Measurements from ENCODE around the gene C3. TPM values are rescaled to one million over a fixed set of nuclear protein-coding genes. Genes with fewer than 3 reads are reported as not detected.
"Not testable (repeated sequence)": the region's sequence is repeated elsewhere in the genome, so short reads cannot be mapped to it uniquely, and the experiment has no call there.

The C3 gene
- total RNA-seq, 1 donor from 2014 or later: not detected

GRCh38 chr19:6668691-6669090, 51.8 kb downstream of the C3 start:
- peaks cover 9% of the 10 kb centered on the region for H3K9me3 Mint-ChIP-seq (ENCODE audit: unreplicated experiment)

GRCh38 chr19:6667114-6667627, 53.3 kb downstream of the C3 start:
- DNase-seq (ENCODE audit: low spot score): no peak
- peaks cover 10% of the 10 kb centered on the region for H3K36me3 Mint-ChIP-seq (ENCODE audit: low read depth, unreplicated experiment)
- H3K9me3 Mint-ChIP-seq (ENCODE audit: unreplicated experiment): peaks cover 8% of the 10 kb centered on the region
- no peak overlapping the region for H3K4me3 Mint-ChIP-seq (ENCODE audit: unreplicated experiment)
- no peaks in the 10 kb centered on the region for H3K4me1 Mint-ChIP-seq (ENCODE audit: unreplicated experiment)
- no peak overlapping the region for H3K27ac Mint-ChIP-seq (ENCODE audit: unreplicated experiment)
- TF ChIP-seq, protein P1, sequence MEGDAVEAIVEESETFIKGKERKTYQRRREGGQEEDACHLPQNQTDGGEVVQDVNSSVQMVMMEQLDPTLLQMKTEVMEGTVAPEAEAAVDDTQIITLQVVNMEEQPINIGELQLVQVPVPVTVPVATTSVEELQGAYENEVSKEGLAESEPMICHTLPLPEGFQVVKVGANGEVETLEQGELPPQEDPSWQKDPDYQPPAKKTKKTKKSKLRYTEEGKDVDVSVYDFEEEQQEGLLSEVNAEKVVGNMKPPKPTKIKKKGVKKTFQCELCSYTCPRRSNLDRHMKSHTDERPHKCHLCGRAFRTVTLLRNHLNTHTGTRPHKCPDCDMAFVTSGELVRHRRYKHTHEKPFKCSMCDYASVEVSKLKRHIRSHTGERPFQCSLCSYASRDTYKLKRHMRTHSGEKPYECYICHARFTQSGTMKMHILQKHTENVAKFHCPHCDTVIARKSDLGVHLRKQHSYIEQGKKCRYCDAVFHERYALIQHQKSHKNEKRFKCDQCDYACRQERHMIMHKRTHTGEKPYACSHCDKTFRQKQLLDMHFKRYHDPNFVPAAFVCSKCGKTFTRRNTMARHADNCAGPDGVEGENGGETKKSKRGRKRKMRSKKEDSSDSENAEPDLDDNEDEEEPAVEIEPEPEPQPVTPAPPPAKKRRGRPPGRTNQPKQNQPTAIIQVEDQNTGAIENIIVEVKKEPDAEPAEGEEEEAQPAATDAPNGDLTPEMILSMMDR (IDR thresholded peaks at IDR 0.05; ENCODE audit: unreplicated experiment): no peak
- peaks cover 5% of the 10 kb centered on the region for H3K27me3 Mint-ChIP-seq (ENCODE audit: unreplicated experiment)

More at GRCh38 chr19:6668691-6669090, 51.8 kb downstream of the C3 start:
- no peaks in the 10 kb centered on the region for H3K4me1 Mint-ChIP-seq (ENCODE audit: unreplicated experiment)
- TF ChIP-seq, protein P1 (IDR thresholded peaks at IDR 0.05; ENCODE audit: unreplicated experiment): no peak
- H3K4me3 Mint-ChIP-seq (ENCODE audit: unreplicated experiment): peak overlapping the region; percentile 52
- H3K27ac Mint-ChIP-seq (ENCODE audit: unreplicated experiment): no peak overlapping the region
- peaks cover 5% of the 10 kb centered on the region for H3K27me3 Mint-ChIP-seq (ENCODE audit: unreplicated experiment)
- no peak for DNase-seq (ENCODE audit: low spot score)
- H3K36me3 Mint-ChIP-seq (ENCODE audit: low read depth, unreplicated experiment): peaks cover 10% of the 10 kb centered on the region

DNA sequence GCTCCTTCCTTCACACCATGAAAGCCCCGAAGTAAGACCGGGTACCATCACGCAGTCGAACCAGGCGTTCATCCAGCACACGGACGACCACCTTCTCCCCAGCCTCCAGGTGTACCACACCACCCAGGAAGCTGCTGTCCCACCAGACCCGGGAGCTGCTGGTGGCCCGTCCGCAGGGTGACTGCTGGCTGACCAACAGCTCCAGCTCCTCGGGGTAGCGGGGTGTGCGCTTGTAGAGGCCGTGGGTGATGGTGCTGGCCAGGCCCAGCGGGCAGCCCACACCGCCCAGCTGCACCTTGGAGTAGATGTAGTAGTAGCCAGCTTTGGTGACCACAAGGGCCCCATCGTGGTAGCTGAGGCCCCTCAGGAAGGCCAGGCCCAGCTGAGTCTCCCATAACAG, 55.5 kb downstream of the C3 start:
- Mint-ChIP-seq H3K9me3 (ENCODE audit: unreplicated experiment) (peaks cover 18% of the 10 kb centered on the region), H3K36me3 (ENCODE audit: low read depth, unreplicated experiment) (peaks cover 6% of the 10 kb centered on the region), H3K27ac (ENCODE audit: unreplicated experiment) (no peak overlapping the region), H3K27me3 (ENCODE audit: unreplicated experiment) (peaks cover 8% of the 10 kb centered on the region), H3K4me3 (ENCODE audit: unreplicated experiment) (no peak overlapping the region), H3K4me1 (ENCODE audit: unreplicated experiment) (no peaks in the 10 kb centered on the region)
- no peak for DNase-seq (ENCODE audit: low spot score)
- TF ChIP-seq, protein P1 (IDR thresholded peaks at IDR 0.05; ENCODE audit: unreplicated experiment): no peak

DNA sequence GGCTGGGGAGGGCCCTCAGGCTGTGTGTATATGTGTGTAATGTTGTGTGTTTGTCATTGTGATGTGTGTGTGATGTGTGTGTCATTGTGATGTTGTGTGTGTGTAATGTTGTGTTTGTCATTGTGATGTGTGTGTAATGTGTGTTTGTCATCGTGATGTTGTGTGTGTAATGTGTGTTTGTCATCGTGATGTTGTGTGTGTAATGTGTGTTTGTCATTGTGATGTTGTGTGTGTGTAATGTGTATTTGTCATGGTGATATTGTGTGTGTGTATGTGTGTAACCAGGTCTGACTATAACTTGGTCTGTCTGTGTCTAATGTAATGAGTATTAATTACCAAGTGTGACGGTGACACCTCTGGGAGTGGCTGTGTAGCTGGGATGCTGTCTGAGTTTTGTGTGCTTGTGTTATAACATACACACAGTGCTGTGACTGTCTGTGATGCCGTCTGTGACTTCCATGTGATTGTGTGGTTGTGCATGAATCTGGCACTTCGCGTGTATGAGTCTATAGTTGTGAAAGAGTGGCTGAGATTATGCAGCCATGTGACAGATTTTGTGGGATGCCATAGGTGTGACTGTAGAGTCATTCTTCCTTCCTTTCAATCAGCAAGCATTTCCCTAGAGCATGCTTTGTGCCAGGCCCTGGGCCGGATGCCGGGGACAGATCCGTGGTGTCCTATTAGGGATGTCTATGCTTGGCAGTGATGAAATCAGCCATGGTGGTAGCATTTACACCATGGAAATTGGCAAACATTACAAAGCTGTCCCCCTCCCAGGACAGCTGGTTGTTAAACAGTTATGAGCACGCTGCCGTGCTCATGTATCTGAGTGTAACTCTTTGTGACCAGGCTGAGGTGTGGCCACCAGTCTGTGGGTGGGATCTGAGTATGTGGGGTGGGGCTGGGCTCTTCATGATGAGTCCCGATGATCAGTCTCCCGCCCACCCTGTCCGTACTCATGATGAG, 56.9 kb downstream of the C3 start:
- Mint-ChIP-seq H3K27me3 (ENCODE audit: unreplicated experiment) (peaks cover 5% of the 10 kb centered on the region), H3K4me1 (ENCODE audit: unreplicated experiment) (no peaks in the 10 kb centered on the region), H3K27ac (ENCODE audit: unreplicated experiment) (no peak overlapping the region), H3K4me3 (ENCODE audit: unreplicated experiment) (no peak overlapping the region), H3K36me3 (ENCODE audit: low read depth, unreplicated experiment) (peaks cover 4% of the 10 kb centered on the region), H3K9me3 (ENCODE audit: unreplicated experiment) (peaks cover 23% of the 10 kb centered on the region)
- TF ChIP-seq, protein P1 (IDR thresholded peaks at IDR 0.05; ENCODE audit: unreplicated experiment): no peak
- no peak for DNase-seq (ENCODE audit: low spot score)

GRCh38 chr19:6662702-6663101, 57.7 kb downstream of the C3 start:
- peaks cover 26% of the 10 kb centered on the region for H3K9me3 Mint-ChIP-seq (ENCODE audit: unreplicated experiment)
- TF ChIP-seq, protein P1 (IDR thresholded peaks at IDR 0.05; ENCODE audit: unreplicated experiment): no peak
- no peak overlapping the region for H3K27ac Mint-ChIP-seq (ENCODE audit: unreplicated experiment)
- H3K36me3 Mint-ChIP-seq (ENCODE audit: low read depth, unreplicated experiment): peaks cover 8% of the 10 kb centered on the region
- DNase-seq (ENCODE audit: low spot score): no peak
- no peak overlapping the region for H3K4me3 Mint-ChIP-seq (ENCODE audit: unreplicated experiment)
- no peaks in the 10 kb centered on the region for H3K4me1 Mint-ChIP-seq (ENCODE audit: unreplicated experiment)
- H3K27me3 Mint-ChIP-seq (ENCODE audit: unreplicated experiment): peaks cover 7% of the 10 kb centered on the region

GRCh38 chr19:6661509-6662244, 58.8 kb downstream of the C3 start:
- not testable (repeated sequence) for DNase-seq (ENCODE audit: low spot score); H3K4me1 Mint-ChIP-seq (ENCODE audit: unreplicated experiment); H3K27ac Mint-ChIP-seq (ENCODE audit: unreplicated experiment); H3K4me3 Mint-ChIP-seq (ENCODE audit: unreplicated experiment); H3K27me3 Mint-ChIP-seq (ENCODE audit: unreplicated experiment); H3K36me3 Mint-ChIP-seq (ENCODE audit: low read depth, unreplicated experiment)
- peaks cover 31% of the 10 kb centered on the region for H3K9me3 Mint-ChIP-seq (ENCODE audit: unreplicated experiment)

All from endothelial cell (in vitro differentiated cells).